ENCODE results near the gene WBP1L. TPM values are rescaled to one million over a fixed set of nuclear protein-coding genes. Genes with fewer than 3 reads are reported as not detected.

Gene WBP1L
- total RNA-seq, 1 donor from 2014 or later = 66.2 TPM

GRCh38 chr10:102796407-102797176, 52.8 kb downstream of the WBP1L start:
- peak; percentile 94 for DNase-seq (ENCODE audit: low spot score)
- intact Hi-C loops (cut with DNase I) = no loop called here
- peak; percentile 97 for ATAC-seq

GRCh38 chr10:102799691-102800471, 56.1 kb downstream of the WBP1L start:
- DNase-seq (ENCODE audit: low spot score) (peak; percentile 74), ATAC-seq (peak; percentile 1)
- intact Hi-C loops (cut with DNase I) = no loop called here

- DNase-seq (ENCODE audit: low spot score) (no peak), ATAC-seq (no peak)
- intact Hi-C loops (cut with DNase I) = no loop called here
These were observed 57.0 kb downstream of the WBP1L start for GRCh38 chr10:102800611-102801335.

GRCh38 chr10:102801496-102801895, 57.7 kb downstream of the WBP1L start:
- ATAC-seq (no peak), DNase-seq (ENCODE audit: low spot score) (no peak)
- intact Hi-C loops (cut with DNase I) = no loop called here

- DNase-seq (ENCODE audit: low spot score) (no peak), ATAC-seq (no peak)
- intact Hi-C loops (cut with DNase I) = no loop called here
These were observed 58.2 kb downstream of the WBP1L start for GRCh38 chr10:102801978-102802377.

GRCh38 chr10:102802920-102803534, 59.3 kb downstream of the WBP1L start:
- ATAC-seq = peak; percentile 79
- DNase-seq (ENCODE audit: low spot score) = no peak
- intact Hi-C loops (cut with DNase I) = no loop called here

GRCh38 chr10:102804382-102805055, 60.8 kb downstream of the WBP1L start:
- no peak for ATAC-seq
- intact Hi-C loops (cut with DNase I) = no loop called here
- DNase-seq (ENCODE audit: low spot score) = no peak

GRCh38 chr10:102808380-102808779, 64.6 kb downstream of the WBP1L start:
- ATAC-seq (no peak), DNase-seq (ENCODE audit: low spot score) (no peak)
- intact Hi-C loops (cut with DNase I) = no loop called here

GRCh38 chr10:102811346-102811745, 67.6 kb downstream of the WBP1L start:
- DNase-seq (ENCODE audit: low spot score) = no peak
- no peak for ATAC-seq
- intact Hi-C loops (cut with DNase I) = loop anchor here (10.0 kb wide), 1 partner anchor 57 kb away; no protein-coding TSS in a partner anchor

GRCh38 chr10:102812231-102812876, 68.6 kb downstream of the WBP1L start:
- DNase-seq (ENCODE audit: low spot score) (no peak), ATAC-seq (no peak)
- intact Hi-C loops (cut with DNase I) = loop anchor here (10.0 kb wide), 1 partner anchor 58 kb away; no protein-coding TSS in a partner anchor

- DNase-seq (ENCODE audit: low spot score) = no peak
- ATAC-seq = no peak
- intact Hi-C loops (cut with DNase I) = loop anchor here (10.0 kb wide), 1 partner anchor 58 kb away; no protein-coding TSS in a partner anchor
These were observed 69.3 kb downstream of the WBP1L start for GRCh38 chr10:102813017-102813541.

- DNase-seq (ENCODE audit: low spot score) = peak; percentile 77
- ATAC-seq = peak; percentile 30
- intact Hi-C loops (cut with DNase I) = loop anchor here (10.0 kb wide), 1 partner anchor 59 kb away; no protein-coding TSS in a partner anchor
These were observed 70.1 kb downstream of the WBP1L start for GRCh38 chr10:102813734-102814452.

- peak; percentile 49 for ATAC-seq
- peak; percentile 78 for DNase-seq (ENCODE audit: low spot score)
- intact Hi-C loops (cut with DNase I) = loop anchor here (10.0 kb wide), 1 partner anchor 60 kb away; no protein-coding TSS in a partner anchor
These were observed 70.7 kb downstream of the WBP1L start for GRCh38 chr10:102814453-102814871.

- intact Hi-C loops (cut with DNase I) = loop anchor here (10.0 kb wide), 1 partner anchor 60 kb away; no protein-coding TSS in a partner anchor
- ATAC-seq = peak; percentile 48
These were observed 71.3 kb downstream of the WBP1L start for GRCh38 chr10:102814873-102815661.

GRCh38 chr10:102815790-102816549, 72.2 kb downstream of the WBP1L start:
- DNase-seq (ENCODE audit: low spot score) (no peak), ATAC-seq (peak; percentile 82)
- intact Hi-C loops (cut with DNase I) = loop anchor here (10.0 kb wide), 1 partner anchor 61 kb away; no protein-coding TSS in a partner anchor

More at GRCh38 chr10:102814873-102815661, 71.3 kb downstream of the WBP1L start:
- peak; percentile 88 for DNase-seq (ENCODE audit: low spot score)
